NCI-H2227 treated with DMSO at 0.1 percent for 48 hours (cell line): ENCODE measurements around the gene MTUS2.
"Not testable (repeated sequence)": the region's sequence is repeated elsewhere in the genome, so short reads cannot be mapped to it uniquely, and the experiment has no call there.

ENCODE experiments used
- DNase-seq: peaks from one replicate; lab custom pipeline; 2025; lab: John Stamatoyannopoulos, UW

The MTUS2 gene

DNA sequence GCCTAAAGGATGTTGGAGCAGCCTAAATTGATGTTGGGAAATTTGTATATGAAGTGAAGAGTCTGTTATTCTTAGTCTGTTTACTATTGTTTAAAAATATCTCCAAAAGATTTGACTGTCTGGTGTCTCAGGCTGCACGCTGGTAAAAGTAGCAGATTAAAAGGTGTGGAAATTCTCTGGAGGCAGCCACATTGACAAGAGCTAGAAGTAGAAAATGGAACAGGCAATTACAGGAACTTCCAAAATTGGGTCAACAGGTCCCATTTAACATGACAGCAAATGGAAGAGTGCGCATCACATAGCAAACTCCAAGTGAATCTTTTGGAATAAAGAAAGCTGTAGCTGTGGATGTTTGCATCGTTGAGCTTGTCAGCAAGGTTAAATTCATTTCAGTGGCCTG, 138.3 kb downstream of the MTUS2 start:
- DNase-seq: no peak

DNA sequence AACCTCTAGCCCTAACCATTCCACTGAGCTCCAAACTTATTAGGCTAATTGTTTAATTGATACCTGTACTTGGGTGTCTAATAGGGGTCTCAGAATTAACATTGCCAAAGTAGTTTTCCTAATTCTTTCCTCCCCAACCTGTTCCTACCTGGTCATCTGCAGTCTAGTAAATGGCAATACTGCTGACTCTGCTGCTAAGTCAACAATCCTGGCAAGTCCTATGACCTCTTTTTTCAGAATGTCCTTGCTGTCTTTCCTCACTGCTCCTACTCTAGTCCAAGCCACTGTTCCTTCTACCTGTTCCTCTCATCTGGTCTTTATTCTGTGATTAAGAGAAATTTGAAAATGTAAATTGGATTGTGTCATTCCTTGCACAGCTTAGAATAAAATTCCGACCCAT, 143.9 kb downstream of the MTUS2 start:
- DNase-seq: no peak

DNA sequence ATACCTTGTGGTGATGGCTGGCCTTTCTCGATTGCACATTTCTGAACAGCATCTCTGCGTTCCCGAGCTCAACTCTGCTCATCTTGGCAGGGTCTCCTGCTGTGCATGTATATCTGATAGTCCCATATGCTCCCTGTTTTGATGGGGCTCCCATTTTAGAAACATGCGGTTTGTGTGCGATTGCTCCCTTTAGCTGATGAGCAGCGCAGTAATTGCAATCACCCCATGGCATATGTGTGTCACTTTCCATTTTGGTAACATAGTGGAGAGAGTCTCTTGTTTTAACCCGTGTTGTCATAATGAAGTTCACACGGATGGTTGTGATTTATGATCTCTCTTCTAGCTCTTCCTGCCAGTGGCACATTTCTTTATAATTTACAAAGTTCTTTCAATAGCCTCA, 144.7 kb downstream of the MTUS2 start:
- DNase-seq: no peak

DNA sequence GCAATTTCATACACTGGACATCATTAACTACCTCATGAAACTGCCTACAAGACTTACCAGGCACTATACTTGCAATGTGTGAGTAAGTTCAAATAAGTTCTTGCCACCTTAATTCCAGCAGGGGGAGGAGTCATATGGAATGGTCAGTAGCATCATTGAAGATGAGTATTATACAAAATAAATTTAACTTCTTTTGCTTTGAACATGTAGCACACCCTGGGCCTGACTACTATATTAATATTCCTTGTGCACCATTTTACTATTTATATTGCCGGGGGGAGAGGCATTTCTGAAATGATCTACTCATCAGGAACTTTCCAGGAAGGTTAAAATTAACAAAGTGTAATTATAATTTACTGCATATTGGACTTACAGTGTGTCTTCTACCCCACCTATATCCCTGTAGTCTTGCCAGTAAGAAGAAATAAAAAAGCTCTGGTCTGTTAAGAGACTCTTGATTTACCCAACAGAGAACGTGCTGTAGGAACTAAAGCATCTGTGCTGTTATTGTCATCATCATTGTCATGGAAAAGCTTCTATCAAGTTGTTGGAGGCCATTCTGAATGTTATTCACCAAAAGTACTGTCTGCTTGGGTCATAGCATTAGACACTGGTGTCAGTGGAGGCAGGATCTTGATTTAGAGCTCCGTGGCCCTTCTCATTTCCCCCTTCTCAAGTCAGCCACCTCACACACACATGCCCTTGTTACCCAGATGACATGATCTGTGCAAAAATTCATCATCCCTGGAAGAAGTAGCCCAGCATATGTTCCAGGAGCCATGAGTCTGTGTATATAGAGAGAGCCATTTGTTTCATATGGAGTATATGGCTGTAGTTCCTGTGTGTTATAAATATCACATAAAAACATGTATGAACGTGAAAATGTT, 147.1 kb downstream of the MTUS2 start:
- DNase-seq: no peak

DNA sequence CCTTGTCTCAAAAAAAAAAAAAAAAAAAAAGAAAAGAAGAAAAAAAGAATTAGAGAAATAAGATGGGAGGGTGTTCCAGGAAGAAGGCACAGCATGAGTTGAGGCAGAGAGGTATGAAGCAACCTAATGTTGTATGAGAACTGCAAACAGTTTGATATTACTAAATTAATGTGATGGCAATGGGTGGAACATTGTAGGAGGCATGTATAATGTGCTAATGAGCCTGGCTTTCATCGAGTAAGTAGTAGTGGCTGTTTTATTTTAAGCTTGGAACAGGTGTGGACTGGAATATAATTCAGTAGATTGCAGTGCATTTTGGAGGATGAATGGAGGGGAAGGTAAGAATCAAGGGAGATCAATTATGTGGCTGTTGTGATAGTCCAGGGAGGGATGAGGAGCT, 156.1 kb downstream of the MTUS2 start:
- no peak for DNase-seq

DNA sequence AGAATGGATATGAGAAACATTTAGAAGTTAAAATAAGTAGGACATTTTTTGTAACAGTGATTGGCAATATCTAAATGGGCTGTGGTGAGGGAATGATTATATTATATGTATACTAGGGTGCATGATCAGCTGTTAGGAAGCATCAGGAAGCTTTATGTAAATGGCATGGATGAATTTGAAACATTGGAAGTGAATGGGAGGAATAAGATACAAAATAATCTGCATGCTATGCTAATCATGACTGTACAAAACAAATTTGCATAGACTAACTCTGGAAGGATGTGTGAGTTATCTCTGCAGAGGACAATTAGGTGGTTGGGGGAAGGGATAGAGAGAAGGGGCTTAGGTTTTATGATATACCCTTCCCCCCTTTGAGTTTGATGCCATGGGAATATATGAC, 156.5 kb downstream of the MTUS2 start:
- DNase-seq: no peak

DNA sequence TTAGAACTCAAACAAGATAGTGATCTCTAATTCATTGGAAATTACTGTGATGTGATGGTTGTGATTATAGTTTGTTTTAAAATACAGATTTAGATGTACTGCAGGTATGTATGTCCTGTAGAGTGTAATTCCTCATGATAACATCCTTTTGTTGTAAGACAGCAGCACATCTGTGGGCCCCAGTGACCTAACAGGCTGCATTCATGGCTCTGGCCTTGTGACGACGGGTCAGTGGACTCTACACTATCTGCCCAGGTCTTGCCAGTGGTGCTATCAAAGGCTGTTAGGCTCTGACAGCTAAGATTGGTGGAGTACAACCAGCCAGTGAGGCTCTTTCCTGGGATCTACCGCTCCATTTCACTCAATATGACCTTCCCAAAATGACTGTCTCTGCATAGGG, 158.4 kb downstream of the MTUS2 start:
- no peak for DNase-seq

DNA sequence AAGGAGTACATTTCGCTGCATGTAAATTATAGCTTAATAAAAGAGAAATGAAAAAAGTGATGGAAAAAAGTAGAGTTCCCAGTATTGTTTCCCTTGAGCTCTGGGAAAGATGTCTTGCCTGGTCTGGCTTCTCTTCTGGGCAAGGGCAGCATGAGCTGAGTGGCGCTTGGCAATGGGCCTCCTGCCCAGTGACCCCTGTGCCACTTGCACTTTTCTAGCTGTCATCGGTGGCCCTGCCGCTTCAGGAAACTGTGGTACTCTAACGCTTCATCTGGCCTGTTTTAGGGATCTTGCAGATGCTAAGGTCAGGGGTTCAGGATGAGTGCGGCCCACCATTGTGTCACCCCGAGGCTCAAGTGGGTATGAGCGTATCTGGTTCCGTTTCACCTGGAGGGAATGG, 161.4 kb downstream of the MTUS2 start:
- DNase-seq: no peak

DNA sequence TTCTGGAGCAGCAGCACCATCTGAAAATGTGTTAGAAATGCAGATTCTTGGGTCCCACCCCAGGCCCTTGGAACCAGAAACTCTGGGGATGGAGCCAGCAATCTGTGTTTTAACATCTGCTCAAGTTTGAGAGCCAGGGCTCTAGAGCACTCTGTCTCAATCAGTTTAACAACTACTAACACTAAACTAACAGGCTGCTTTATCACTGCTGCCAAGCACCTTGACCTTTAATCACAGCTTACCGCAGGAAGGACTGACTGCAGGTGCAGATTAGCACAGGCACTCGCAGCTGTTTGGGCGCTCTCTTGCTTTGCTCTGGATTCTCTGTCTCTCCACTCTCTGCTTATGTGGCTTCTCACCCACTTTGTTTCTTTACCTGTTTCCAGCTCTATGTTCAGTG, 163.5 kb downstream of the MTUS2 start:
- DNase-seq: no peak

DNA sequence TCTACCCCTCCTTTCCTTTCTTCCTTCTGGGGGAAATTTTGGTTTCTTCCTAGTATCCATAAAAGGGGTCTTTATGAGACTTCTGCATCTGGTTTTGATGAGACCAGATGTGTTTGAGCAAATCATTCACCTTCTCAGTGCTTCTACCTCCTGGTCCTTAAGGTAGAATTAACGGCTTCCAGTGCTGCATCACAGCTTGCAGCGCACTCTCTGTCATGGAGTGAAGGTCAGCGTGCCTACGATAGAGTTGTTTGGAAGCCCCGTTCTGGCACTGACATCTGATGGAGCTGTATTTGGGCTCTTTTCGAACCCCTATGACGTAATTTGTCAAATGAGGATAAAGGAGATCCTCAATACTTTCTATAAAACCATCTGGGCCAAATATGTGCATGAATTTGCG, 164.2 kb downstream of the MTUS2 start:
- no peak for DNase-seq

DNA sequence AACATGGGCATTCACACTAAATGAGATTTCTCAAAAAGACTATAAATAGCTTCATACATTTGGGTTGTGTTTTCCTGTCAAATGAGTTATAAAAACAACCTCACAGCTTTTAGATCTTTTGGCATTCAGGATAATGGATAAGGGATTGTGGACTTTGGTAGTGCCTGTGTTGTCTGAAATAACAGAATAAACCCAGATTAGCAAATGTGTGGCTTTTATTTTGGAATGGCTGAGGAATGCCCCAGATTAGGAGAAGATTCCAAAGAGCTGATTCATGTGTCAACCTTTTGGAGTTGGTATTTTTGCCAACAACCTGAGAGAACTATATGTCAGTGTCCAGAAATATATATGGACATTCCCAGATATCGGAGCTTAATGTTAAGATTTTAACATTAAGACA, 164.7 kb downstream of the MTUS2 start:
- no peak for DNase-seq

DNA sequence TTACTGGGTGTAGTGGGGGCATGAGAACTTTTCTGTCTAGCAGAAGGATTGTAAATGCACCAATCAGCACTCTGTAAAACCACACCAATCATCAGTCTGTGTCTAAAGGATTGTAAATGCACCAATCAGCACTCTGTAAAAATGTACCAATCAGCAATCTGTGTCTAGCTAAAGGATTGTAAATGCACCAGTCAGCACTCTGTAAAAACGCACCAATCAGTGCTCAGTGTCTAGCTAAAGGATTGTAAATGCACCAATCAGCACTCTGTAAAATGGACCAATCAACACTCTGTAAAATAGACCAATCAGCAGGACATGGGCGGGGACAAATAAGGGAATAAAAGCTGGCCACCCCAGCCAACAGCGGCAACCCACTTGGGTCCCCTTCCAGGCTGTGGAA, 170.2 kb downstream of the MTUS2 start:
- DNase-seq: not testable (repeated sequence)

DNA sequence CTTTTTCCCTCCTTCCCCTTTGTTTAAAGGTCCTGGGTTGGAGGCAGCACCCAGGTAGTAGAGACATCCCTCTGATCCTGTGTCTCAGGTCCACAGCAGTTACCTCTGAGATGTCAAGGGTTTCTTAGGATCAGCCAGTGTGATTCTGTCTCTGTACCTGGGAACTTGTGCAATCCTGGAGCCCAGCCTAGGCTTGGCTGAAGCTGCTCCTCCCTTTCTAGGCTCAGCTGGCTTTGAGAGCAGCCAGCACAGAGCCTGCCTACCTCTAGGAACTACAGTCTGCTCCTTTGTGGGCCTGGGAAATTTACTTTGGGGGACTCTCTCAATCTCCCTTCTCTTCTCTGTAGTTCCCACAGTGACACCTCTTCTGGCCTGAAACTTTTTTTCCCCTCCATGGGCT, 171.6 kb downstream of the MTUS2 start:
- no peak for DNase-seq

DNA sequence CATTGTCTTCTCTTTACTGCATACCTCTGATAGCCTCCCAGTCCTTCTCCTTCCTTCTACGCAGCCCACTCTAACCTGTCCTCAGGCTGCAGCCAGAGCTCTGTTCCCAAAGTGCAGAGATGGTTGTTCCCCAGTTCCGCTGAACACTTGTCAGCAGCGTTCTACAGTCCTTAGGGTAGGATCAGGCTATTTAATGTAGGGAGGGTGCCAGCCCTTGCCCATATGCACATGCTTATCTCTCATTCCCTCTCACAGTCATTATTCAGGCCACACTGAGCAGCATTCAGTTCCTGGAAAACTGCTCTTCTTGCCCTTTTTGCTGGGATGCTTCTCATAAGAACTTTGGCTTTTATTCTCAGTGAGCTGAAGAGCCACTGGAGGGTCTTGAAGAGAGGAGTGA, 180.7 kb downstream of the MTUS2 start:
- DNase-seq: no peak

DNA sequence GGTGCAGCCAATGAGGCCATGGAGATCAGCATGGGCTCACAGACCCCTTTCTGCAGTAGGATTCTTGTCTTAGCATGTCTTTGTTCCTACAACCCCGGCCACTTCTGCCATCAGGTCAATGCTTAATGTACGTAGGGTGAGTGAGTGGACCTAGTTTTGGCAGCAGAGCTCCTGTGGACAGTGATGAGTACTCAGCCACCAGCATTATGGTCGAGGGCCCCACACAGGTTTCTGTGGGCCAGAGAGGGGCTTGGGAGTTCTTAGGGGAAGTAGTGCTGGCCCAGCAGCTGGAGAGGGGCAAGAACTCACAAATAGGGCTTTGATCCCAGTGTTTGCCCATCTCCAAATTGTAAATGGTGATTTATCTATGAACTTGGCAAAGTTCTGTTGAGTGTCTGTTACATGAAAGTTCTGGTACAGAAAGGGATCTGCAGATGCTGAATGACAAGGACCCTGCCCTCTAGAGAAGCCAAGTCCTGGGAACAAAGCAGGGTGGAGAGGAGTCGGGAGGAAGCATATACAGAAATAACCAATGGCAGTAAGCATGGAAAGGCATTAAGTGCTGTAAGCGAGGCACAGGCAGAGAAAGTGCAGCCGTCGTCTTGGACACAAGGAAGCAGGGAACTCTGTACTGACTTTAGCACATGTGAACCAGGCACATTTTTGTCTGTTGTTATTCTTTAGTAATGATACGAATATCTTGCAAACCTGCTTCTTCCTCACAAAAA, 185.1 kb downstream of the MTUS2 start:
- DNase-seq: no peak

DNA sequence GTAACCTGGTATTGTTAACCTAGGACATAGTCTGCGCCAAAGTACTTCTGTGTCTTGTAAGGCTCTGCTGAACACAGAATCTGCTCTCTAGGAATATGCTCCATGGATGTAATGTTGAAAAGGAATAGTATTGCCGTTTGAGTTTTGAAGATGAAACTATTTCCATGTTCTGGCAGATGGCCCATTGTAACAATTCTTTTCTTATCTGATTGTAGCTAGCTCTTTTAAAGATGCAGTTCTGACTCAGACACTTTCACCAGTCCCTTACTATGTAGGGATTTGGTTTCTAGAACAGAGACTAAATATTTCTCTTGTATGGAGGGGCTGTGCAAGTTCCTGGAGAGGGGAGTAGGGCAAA, 185.6 kb downstream of the MTUS2 start:
- DNase-seq: no peak

DNA sequence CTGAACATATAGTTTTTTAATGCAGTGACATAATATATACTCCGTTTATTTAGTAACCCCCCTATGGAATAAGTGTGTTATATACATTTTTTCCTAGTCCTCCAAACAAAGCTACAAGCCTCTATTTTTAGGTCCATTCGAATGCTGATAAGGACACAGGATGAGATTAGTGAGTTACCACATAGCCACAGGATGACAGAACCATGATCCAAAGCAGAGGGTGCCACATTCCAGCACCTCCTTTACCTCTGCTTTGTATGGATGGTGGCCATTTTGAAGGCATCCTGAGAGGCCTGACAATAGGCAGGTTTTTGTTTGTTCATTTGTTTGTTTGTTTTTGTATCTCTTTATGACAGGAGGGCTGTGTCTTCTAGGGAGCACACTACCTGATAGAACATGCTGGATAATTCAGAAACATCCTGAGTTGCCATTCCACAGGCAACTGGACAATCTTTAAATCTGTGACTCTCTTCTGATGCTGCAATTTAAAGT, 186.3 kb downstream of the MTUS2 start:
- DNase-seq: no peak

DNA sequence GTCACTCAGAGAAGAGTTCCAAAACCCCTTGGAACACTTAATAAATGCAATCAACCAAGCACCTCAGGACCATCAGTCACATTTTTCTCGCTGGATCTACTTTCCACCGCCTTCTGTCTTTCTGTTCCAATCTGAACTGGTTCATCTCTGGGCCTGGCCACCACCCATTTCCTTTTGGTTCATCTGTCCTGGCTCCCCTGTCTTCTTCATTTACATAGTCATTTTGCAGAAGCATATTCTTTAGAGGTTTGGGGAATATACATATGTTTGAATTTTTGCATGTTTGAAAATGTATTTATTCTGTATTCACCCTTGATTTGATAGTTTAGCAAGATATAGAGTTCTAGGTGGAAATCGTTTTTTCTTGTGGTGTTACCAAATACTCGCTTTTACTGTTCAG, 188.2 kb downstream of the MTUS2 start:
- no peak for DNase-seq

DNA sequence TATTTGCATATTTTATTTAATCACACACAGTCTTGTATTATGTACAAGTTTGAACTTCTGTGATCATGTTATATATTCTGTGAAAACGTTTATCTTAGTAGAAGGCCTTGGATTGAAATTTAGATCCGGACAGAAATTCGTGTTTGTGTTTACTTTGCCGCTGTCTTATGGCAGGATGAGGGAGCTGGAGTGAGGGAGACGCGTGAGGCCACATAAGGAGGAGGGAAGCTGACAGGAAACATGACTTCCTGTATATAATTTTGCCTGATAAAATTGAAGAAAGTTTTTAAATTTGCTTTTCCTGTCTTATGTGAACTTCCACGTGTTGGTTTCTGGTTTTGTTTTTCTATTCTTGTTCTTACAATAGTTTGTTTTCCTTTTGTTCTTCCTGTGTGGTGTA, 200.2 kb downstream of the MTUS2 start:
- DNase-seq: no peak

DNA sequence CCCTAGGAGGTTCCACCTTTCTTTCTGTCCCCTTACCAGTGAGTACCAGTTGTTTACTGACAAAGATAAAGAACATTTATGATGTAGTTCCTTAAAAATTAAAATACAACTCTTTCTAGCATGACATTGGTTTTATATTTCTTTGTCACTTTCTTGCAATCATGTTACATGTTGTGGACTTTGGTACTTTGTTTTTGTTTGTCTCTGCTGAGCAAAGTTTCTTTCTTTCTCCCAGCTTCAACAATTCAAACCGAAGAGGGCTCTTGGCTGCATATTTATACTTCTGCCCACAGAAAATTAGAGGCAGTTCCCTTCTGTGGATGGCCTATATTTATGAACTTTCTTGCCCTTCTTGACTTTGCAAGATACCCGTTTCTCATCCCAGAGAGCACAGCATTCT, 201.2 kb downstream of the MTUS2 start:
- no peak for DNase-seq

DNA sequence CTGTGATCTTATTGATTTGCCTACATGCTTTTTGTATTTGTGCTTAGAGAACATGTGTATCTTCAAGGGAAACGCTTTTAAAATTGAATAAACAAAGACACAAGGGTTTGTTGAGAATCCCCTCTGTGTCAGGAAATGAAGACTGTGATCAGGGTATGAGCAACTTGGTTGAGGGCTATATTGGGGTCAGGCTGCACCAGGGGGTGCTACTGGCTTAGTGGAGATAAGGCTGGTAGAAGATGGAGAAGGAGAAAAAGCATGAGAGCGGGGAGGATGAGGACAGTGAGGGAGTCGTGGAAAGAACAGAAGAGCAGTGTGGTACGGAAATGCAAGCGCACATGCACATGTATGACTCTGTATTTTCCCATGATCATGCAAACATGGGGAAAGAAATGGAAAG, 201.6 kb downstream of the MTUS2 start:
- no peak for DNase-seq

DNA sequence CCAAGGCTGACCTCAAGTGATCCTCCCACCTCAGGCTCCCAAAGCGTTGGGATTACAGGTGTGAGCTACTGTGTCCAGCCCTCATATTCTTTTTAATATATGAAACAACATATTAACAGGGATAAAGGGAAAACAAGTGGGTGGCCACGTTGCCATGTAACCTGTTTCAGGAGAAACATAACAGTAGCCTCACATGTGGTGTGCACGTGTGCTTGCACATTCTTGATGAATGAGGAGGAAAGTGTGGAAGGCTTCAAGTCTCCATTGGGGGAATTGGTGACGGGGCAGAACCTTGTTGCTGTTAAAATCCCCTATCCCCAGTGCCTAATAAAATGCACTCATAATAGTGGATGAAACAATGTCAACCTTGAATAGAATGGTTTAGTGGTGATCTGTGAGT, 202.3 kb downstream of the MTUS2 start:
- DNase-seq: no peak

DNA sequence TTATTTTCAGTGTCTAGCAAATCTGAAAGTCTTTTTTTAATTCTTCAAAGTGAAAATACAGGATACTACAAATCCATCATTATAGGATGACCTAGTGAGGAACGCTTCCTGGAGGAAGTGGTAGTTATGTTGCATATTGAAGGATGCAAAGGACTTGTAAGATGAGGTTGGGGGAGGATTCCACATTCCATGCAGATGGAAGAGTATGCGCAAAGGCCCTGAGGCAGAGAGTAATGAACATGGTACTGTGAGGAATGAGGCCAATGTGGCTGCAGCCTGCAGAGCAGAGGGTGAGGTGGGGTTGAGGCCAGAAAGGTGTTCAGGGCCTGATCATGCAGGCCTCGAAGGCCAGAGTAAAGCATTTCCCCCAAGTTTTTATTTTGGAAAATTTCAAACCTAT, 202.8 kb downstream of the MTUS2 start:
- no peak for DNase-seq

DNA sequence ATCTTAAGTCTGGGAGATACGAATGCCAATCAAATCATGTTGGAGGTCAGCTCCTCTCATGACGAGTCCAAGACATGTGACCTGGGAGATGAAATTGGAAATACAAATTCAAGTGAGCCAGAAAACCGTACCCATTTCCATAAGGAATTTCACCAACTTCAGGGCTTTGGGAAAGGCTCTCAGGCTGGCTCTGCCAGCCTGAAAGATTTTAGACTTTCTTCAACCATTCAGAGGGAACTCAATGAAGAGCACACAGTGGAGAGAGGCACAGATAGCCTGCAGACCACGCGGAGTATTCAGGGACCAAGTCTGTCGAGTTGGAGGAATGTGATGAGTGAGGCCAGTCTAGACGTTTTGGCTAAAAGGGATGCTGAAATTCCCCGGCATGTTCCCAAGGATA, 204.6 kb downstream of the MTUS2 start:
- DNase-seq: no peak
